Neutrophil (primary cell): Measurements from ENCODE around the gene HUS1.
"Not testable (repeated sequence)": the region's sequence is repeated elsewhere in the genome, so short reads cannot be mapped to it uniquely, and the experiment has no call there.

Experiments used
- H3K27ac ChIP-seq: fragments of 200-600 bp; sonication (generic); 2 replicates; pipeline ENCODE4 v1.5.1; 2016; ENCODE audit warnings: mild to moderate bottlenecking, moderate library complexity
- H3K27me3 ChIP-seq: fragments of 200-600 bp; sonication (generic); 2 replicates; pipeline ENCODE4 v1.6.0; 2016; ENCODE audit warnings: mild to moderate bottlenecking
- H3K36me3 ChIP-seq: fragments of 200-600 bp; sonication (generic); 2 replicates; pipeline ENCODE4 v1.5.1; 2017
- H3K4me1 ChIP-seq, 2 experiments: fragments of 200-600 bp in 1 of 2; sonication (generic) in 1 of 2; 1 replicate in 1 of 2; 2 replicates in 1 of 2; pipeline versions ENCODE4 v1.5.1 to v1.6.1; 2013 to 2016; ENCODE audit warnings: low read depth in 1 of 2, low read length in 1 of 2, mild to moderate bottlenecking in 1 of 2, moderate library complexity in 1 of 2; ENCODE audit not compliant: control insufficient read depth in 1 of 2, insufficient read depth in 1 of 2
- H3K4me3 ChIP-seq, 2 experiments: fragments of 200-600 bp in 1 of 2; sonication (generic) in 1 of 2; 1 replicate in 1 of 2; 2 replicates in 1 of 2; pipeline ENCODE4 v1.5.1; 2013 to 2016; ENCODE audit warnings: low read depth in 1 of 2, low read length in 1 of 2, mild to moderate bottlenecking in 1 of 2, moderate library complexity in 1 of 2
- H3K9me3 ChIP-seq: fragments of 200-600 bp; sonication (generic); 2 replicates; pipeline ENCODE4 v1.5.1; 2016
- TF ChIP-seq, protein P1 (sequence below): fragments of 200-600 bp; sonication (generic); IDR thresholded peaks from 2 replicates; pipeline ENCODE4 v1.5.1; 2016; ENCODE audit warnings: antibody characterized with exemption

HUS1 gene

DNA sequence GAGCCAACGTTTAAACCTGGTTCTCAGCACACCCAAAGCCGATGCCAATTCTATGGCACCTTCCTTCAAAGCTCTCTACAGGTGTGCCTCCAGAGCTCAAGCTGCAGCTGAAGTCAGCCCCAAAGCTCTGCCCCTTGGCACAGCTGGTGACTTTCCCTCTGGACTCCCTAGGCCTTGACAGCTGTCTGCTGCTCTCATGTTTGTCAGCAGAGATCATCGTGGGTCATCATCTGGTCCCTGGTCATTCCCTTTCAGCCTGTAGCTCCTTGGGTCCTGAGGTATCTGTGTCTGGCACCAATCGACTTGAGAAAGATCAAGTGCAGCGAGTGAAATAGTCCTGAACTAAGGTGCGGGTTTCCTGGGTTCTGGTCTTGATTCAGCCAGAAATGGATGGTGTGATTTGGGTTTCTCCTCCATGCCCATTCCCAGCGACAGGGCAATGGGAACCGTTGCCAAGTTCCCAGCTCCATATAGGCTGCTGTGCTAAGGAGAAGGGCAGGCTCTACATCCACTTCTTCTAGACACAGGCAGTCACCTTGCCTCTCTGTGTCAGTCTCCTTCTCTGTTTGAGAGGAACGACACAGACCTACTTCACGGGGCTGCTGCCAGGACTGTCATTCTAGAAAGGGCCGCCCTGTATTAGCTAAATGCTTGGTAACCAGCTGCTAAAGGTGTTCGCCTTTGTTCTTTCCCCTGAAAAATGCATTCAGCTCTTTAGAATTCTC, 34.7 kb downstream of the HUS1 start:
- Histone ChIP-seq H3K27ac (no peak overlapping the region), H3K4me3 (no peak overlapping the region), H3K36me3 (no peaks in the 10 kb centered on the region), H3K27me3 (no peaks in the 10 kb centered on the region), H3K9me3 (no peaks in the 10 kb centered on the region), H3K4me1 (peaks cover 17 to 18% of the 10 kb centered on the region in 2 experiments)
- TF ChIP-seq, protein P1, sequence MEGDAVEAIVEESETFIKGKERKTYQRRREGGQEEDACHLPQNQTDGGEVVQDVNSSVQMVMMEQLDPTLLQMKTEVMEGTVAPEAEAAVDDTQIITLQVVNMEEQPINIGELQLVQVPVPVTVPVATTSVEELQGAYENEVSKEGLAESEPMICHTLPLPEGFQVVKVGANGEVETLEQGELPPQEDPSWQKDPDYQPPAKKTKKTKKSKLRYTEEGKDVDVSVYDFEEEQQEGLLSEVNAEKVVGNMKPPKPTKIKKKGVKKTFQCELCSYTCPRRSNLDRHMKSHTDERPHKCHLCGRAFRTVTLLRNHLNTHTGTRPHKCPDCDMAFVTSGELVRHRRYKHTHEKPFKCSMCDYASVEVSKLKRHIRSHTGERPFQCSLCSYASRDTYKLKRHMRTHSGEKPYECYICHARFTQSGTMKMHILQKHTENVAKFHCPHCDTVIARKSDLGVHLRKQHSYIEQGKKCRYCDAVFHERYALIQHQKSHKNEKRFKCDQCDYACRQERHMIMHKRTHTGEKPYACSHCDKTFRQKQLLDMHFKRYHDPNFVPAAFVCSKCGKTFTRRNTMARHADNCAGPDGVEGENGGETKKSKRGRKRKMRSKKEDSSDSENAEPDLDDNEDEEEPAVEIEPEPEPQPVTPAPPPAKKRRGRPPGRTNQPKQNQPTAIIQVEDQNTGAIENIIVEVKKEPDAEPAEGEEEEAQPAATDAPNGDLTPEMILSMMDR, result no peak

DNA sequence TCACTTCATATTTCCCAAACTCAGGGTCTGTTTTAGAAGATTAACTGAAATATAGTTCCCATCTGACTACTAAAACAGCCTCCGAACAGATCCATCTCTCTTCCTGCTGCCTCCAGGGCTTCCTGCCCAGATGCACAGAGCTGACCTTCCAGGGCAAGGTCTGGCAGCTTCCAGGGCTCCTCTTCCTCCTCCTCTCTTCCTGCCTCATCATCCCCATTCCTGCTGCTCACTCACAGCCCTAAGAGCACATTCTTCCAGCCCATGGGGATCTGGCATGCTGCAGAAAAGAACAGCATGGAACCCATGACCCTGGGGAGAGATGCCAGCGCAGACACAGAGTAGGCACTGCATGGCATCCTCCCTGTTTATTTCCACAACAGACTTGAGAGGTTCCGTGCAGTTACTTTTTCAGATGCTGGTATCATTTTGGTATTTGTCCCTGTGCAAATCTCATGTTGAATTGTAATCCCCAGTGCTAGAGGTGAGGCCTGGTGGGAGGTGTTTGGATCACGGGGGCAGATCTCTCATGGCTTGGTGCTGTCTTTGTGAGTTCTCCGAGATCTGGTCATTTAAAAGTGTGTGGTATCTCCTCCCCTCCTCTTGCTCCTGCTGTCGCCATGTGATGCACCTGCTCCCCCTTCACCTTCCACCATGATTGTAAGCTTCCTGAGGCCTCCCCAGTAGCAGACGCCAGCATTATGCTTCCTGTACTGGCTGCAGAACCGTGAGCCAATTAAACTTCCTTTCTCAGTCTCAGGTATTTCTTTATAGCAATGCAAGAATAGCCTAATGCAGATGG, 35.5 kb downstream of the HUS1 start:
- H3K4me3 ChIP-seq, result no peak overlapping the region
- H3K9me3 ChIP-seq, result no peaks in the 10 kb centered on the region
- no peaks in the 10 kb centered on the region for H3K36me3 ChIP-seq
- H3K27ac ChIP-seq, result no peak overlapping the region
- no peaks in the 10 kb centered on the region for H3K27me3 ChIP-seq
- peaks cover 17 to 18% of the 10 kb centered on the region in 2 experiments for H3K4me1 ChIP-seq
- TF ChIP-seq, protein P1, result no peak

DNA sequence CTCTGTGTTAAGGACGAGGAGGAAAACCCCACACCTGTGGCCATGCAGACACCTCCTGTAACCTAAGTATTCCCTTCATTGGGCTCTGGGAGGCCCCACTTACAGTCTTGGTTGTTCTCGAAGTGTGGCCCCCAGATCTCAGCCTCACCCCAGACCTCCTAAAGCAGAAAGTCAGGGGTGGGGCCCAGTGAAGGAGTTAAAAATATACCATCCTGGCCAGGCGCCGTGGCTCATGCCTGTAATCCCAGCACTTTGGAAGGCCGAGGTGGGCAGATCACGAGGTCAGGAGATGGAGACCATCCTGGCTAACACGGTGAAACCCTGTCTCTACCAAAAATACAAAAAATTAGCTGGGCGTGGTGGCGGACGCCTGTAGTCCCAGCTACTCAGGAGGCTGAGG, 36.8 kb downstream of the HUS1 start:
- not testable (repeated sequence) for H3K9me3 ChIP-seq, H3K4me3 ChIP-seq, H3K36me3 ChIP-seq, H3K27ac ChIP-seq, H3K27me3 ChIP-seq
- H3K4me1 ChIP-seq, result peaks cover 17 to 18% of the 10 kb centered on the region in 2 experiments

DNA sequence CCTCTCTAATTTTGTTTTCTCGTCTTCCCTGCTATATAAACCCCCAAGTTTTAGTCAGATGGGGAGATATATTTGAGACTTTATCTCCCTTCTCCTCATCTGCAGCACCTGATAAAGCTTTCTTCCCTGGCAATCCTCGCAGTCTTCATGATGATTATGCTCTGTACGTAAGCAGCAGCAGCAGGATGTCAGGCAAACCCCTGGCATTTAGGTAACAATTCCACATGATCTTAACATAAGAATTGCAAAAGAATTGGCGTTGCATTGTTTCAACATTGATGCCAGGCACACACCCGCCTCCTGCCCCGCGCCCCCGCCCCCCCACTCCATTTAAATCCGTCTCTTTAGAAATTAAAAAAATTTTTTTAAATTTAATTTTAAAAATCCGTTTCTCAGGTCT, 37.3 kb downstream of the HUS1 start:
- no peaks in the 10 kb centered on the region for H3K9me3 ChIP-seq
- no peak overlapping the region for H3K27ac ChIP-seq
- no peak overlapping the region for H3K4me3 ChIP-seq
- peaks cover 17 to 18% of the 10 kb centered on the region in 2 experiments for H3K4me1 ChIP-seq
- H3K36me3 ChIP-seq, result no peaks in the 10 kb centered on the region
- TF ChIP-seq, protein P1, result no peak
- H3K27me3 ChIP-seq, result no peaks in the 10 kb centered on the region

DNA sequence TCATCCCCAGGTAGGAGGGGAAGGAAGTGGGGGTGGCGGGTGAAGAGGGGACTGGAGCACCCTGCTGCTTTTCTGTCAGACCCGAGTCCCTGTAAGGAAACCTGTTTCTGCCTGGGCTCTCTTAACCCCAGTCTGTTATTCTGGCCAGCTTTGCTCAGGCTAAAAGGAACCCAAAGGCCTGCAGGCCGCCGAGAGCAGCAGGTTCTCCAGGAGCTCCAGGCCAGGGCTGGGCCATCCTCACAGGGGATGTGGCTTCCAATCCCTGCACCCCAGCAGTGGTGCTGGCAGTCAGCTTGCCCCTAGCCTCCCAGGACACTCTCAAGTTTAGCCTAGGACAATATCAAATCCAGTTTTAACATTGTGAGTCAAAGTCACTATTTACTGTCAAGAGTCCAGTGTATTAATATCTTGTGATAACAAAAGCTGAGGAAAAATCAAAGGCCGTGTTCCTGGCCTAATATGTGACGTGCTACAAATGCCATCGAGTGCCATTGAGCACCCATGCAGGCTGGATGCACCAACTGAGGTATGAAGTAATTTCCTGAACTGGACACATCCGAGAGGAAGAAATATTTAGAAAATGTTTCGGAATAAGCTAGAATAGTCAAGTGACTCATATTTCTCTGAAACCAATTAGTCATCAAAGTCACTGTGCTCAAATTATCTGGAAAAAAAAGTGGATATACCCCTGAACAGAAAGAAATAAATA, 38.1 kb downstream of the HUS1 start:
- TF ChIP-seq, protein P1, result no peak
- H3K27ac ChIP-seq, result no peak overlapping the region
- H3K36me3 ChIP-seq, result no peaks in the 10 kb centered on the region
- peaks cover 17 to 18% of the 10 kb centered on the region in 2 experiments for H3K4me1 ChIP-seq
- H3K4me3 ChIP-seq, result no peak overlapping the region
- no peaks in the 10 kb centered on the region for H3K9me3 ChIP-seq
- H3K27me3 ChIP-seq, result no peaks in the 10 kb centered on the region
